Natural killer cell treated with Interleukin-12 subunit alpha and Interleukin-12 subunit beta and Interleukin-15 and Interleukin-18, amount 100 ng/mL, for 72 hours (primary cell): ENCODE results near the gene HSPA2. TPM values are rescaled to one million over a fixed set of nuclear protein-coding genes. Genes with fewer than 3 reads are reported as not detected.

Source experiments
- ATAC-seq, 2 donors: fragments of 150-1000 bp; cut with Tn5 transposase in 1 of 2; sonication (Bioruptor Pico), chemical (Tn5 transposase) in 1 of 2; 2 replicates each; pipeline ENCODE4 v1.10.0; 2021
- DNase-seq: peaks from one replicate; pipeline ENCODE4 v3.0.0; 2022; ENCODE audit warnings: low spot score
- H3K27ac Mint-ChIP-seq, 2 donors: 1 replicate in 1 of 2; 2 replicates in 1 of 2; pipeline ENCODE4 v1.8.0; 2022; ENCODE audit warnings: mixed read lengths in 2 of 2, mild to moderate bottlenecking in 1 of 2, moderate library complexity in 1 of 2
- H3K27me3 Mint-ChIP-seq, 2 donors: 1 replicate in 1 of 2; 2 replicates in 1 of 2; pipeline ENCODE4 v1.8.0; 2022; ENCODE audit warnings: mixed read lengths in 2 of 2
- H3K36me3 Mint-ChIP-seq: one replicate; pipeline ENCODE4 v1.8.0; 2022; ENCODE audit warnings: mixed read lengths
- H3K4me1 Mint-ChIP-seq, 2 donors: 1 replicate in 1 of 2; 2 replicates in 1 of 2; pipeline ENCODE4 v1.8.0; 2022; ENCODE audit warnings: low read depth in 2 of 2, mixed read lengths in 2 of 2, mild to moderate bottlenecking in 1 of 2
- H3K4me3 Mint-ChIP-seq: one replicate; pipeline ENCODE4 v1.8.0; 2022; ENCODE audit warnings: mixed read lengths
- H3K9me3 Mint-ChIP-seq: 2 replicates; pipeline ENCODE4 v1.8.0; 2022; ENCODE audit warnings: mixed read lengths
- total RNA-seq, 2 donors: library from RNA; stranded (reverse); gene quantifications; one replicate each; pipeline ENCODE4 v1.2.3, GENCODE V29; 2022

The HSPA2 gene
- 10 to 100 TPM in 1 of 2 donors, 1 to 10 TPM in 1; 5.7 to 12.5 TPM for total RNA-seq

- no peaks in the 10 kb centered on the region for H3K9me3 Mint-ChIP-seq
- peaks cover 6% of the 10 kb centered on the region for H3K36me3 Mint-ChIP-seq
- H3K4me1 Mint-ChIP-seq: peaks cover 27 to 41% of the 10 kb centered on the region in 2 donors
- peak within 1 kb of the TSS; percentile 87 to 92 for H3K27ac Mint-ChIP-seq
- H3K27me3 Mint-ChIP-seq: peaks cover 13 to 14% of the 10 kb centered on the region in 2 donors
- ATAC-seq (peak; percentile 97 to 98), DNase-seq (peak; percentile 98)
- H3K4me3 Mint-ChIP-seq: peak within 1 kb of the TSS; percentile 100
Observed at GRCh38 chr14:64540208-64541202, at the start of gene HSPA2. Gene HSPA2 (plus strand): TSS chr14:64540741. CDS start chr14:64540850, 109 bp downstream.

GRCh38 chr14:64491637-64492036, 48.9 kb upstream of the HSPA2 start:
- H3K4me1 Mint-ChIP-seq: peaks cover 7 to 19% of the 10 kb centered on the region in 2 donors
- DNase-seq (no peak), ATAC-seq (no peak)
- no peaks in the 10 kb centered on the region for H3K27me3 Mint-ChIP-seq
- H3K36me3 Mint-ChIP-seq: peaks cover 4% of the 10 kb centered on the region
- peak overlapping the region in 1 of 2 donors; percentile 44 for H3K27ac Mint-ChIP-seq
- H3K9me3 Mint-ChIP-seq: no peaks in the 10 kb centered on the region
- no peak overlapping the region for H3K4me3 Mint-ChIP-seq

GRCh38 chr14:64493455-64493854, 47.1 kb upstream of the HSPA2 start:
- Mint-ChIP-seq H3K27me3 (no peaks in the 10 kb centered on the region), H3K36me3 (no peaks in the 10 kb centered on the region), H3K4me3 (no peak overlapping the region), H3K27ac (peak overlapping the region in 1 of 2 donors; percentile 66), H3K4me1 (peaks cover 7 to 16% of the 10 kb centered on the region in 2 donors), H3K9me3 (no peaks in the 10 kb centered on the region)
- no peak for DNase-seq
- ATAC-seq: no peak

GRCh38 chr14:64495252-64495651, 45.3 kb upstream of the HSPA2 start:
- Mint-ChIP-seq H3K36me3 (no peaks in the 10 kb centered on the region), H3K9me3 (no peaks in the 10 kb centered on the region), H3K4me3 (no peak overlapping the region), H3K4me1 (peaks cover 13 to 20% of the 10 kb centered on the region in 2 donors), H3K27me3 (no peaks in the 10 kb centered on the region), H3K27ac (peak overlapping the region in 1 of 2 donors; percentile 43)
- ATAC-seq (no peak), DNase-seq (no peak)

- no peak for DNase-seq
- no peak overlapping the region for H3K4me3 Mint-ChIP-seq
- no peaks in the 10 kb centered on the region for H3K9me3 Mint-ChIP-seq
- no peak overlapping the region for H3K27ac Mint-ChIP-seq
- no peak for ATAC-seq
- H3K4me1 Mint-ChIP-seq: peaks cover 20 to 21% of the 10 kb centered on the region in 2 donors
- no peaks in the 10 kb centered on the region for H3K36me3 Mint-ChIP-seq
- H3K27me3 Mint-ChIP-seq: no peaks in the 10 kb centered on the region
Observed at GRCh38 chr14:64496764-64497163, 43.8 kb upstream of the HSPA2 start.

- H3K27me3 Mint-ChIP-seq: no peaks in the 10 kb centered on the region
- H3K4me1 Mint-ChIP-seq: peaks cover 24 to 29% of the 10 kb centered on the region in 2 donors
- DNase-seq (no peak), ATAC-seq (no peak)
- H3K4me3 Mint-ChIP-seq: peak overlapping the region; percentile 66
- peak overlapping the region; percentile 77 to 80 for H3K27ac Mint-ChIP-seq
- no peaks in the 10 kb centered on the region for H3K9me3 Mint-ChIP-seq
- peaks cover 7% of the 10 kb centered on the region for H3K36me3 Mint-ChIP-seq
Observed at GRCh38 chr14:64500088-64500487, 40.5 kb upstream of the HSPA2 start.

GRCh38 chr14:64501411-64502171, 39.0 kb upstream of the HSPA2 start:
- ATAC-seq (no peak), DNase-seq (no peak)
- Mint-ChIP-seq H3K4me1 (peaks cover 36 to 43% of the 10 kb centered on the region in 2 donors), H3K27ac (peak overlapping the region; percentile 95 to 99), H3K9me3 (no peaks in the 10 kb centered on the region), H3K36me3 (peaks cover 15% of the 10 kb centered on the region), H3K27me3 (no peaks in the 10 kb centered on the region), H3K4me3 (peak overlapping the region; percentile 98)

- peaks cover 15% of the 10 kb centered on the region for H3K36me3 Mint-ChIP-seq
- DNase-seq (no peak), ATAC-seq (no peak)
- H3K27me3 Mint-ChIP-seq: no peaks in the 10 kb centered on the region
- H3K4me3 Mint-ChIP-seq: peak overlapping the region; percentile 98
- H3K4me1 Mint-ChIP-seq: peaks cover 42 to 52% of the 10 kb centered on the region in 2 donors
- H3K9me3 Mint-ChIP-seq: no peaks in the 10 kb centered on the region
- H3K27ac Mint-ChIP-seq: peak overlapping the region; percentile 95 to 99
Observed at GRCh38 chr14:64502456-64502855, 38.1 kb upstream of the HSPA2 start.

GRCh38 chr14:64502887-64503433, 37.6 kb upstream of the HSPA2 start:
- Mint-ChIP-seq H3K27me3 (no peaks in the 10 kb centered on the region), H3K4me1 (peaks cover 47 to 57% of the 10 kb centered on the region in 2 donors), H3K36me3 (peaks cover 15% of the 10 kb centered on the region), H3K4me3 (peak overlapping the region; percentile 98), H3K9me3 (no peaks in the 10 kb centered on the region), H3K27ac (peak overlapping the region; percentile 95 to 99)
- peak in 1 of 2 donors; percentile 0 for ATAC-seq
- no peak for DNase-seq

- ATAC-seq (peak; percentile 79 to 84), DNase-seq (peak; percentile 95)
- Mint-ChIP-seq H3K9me3 (no peaks in the 10 kb centered on the region), H3K36me3 (peaks cover 15% of the 10 kb centered on the region), H3K4me3 (peak within 1 kb of the TSS; percentile 98), H3K27ac (peak within 1 kb of the TSS; percentile 95 to 99), H3K27me3 (no peaks in the 10 kb centered on the region), H3K4me1 (peaks cover 53 to 64% of the 10 kb centered on the region in 2 donors)
Observed at GRCh38 chr14:64503434-64504309, 36.9 kb upstream of the HSPA2 start, which contains the start of gene ZBTB25. Gene ZBTB25 (minus strand): TSS chr14:64503838. CDS start chr14:64490533, 13,305 bp downstream.

GRCh38 chr14:64504310-64504896, 36.1 kb upstream of the HSPA2 start, which contains the start of gene ZBTB1:
Gene ZBTB1 (plus strand): TSS chr14:64504770. CDS start chr14:64521505, 16,735 bp downstream.
- Mint-ChIP-seq H3K27ac (peak within 1 kb of the TSS; percentile 95 to 99), H3K4me1 (peaks cover 60 to 71% of the 10 kb centered on the region in 2 donors), H3K9me3 (no peaks in the 10 kb centered on the region), H3K27me3 (no peaks in the 10 kb centered on the region), H3K4me3 (peak within 1 kb of the TSS; percentile 98), H3K36me3 (peaks cover 15% of the 10 kb centered on the region)
- DNase-seq (peak; percentile 96), ATAC-seq (peak; percentile 76 to 86)
